Esophagus muscularis mucosa (tissue), 4 donors: Measurements from ENCODE around the gene ASGR1. TPM values are rescaled to one million over a fixed set of nuclear protein-coding genes. Genes with fewer than 3 reads are reported as not detected.
"Not testable (repeated sequence)": the region's sequence is repeated elsewhere in the genome, so short reads cannot be mapped to it uniquely, and the experiment has no call there.

Experiments
- DNase-seq: peaks from one replicate; pipeline ENCODE4 v3.0.0-alpha.2; 2017; ENCODE audit errors: extremely low spot score
- H3K27ac ChIP-seq, 4 donors: fragments of 200-600 bp; sonication (generic); replicated peaks in 1 of 4; 1 replicate in 3 of 4; 2 replicates in 1 of 4; pipeline ENCODE4 v1.5.1; 2016 to 2019; ENCODE audit warnings: mild to moderate bottlenecking in 1 of 4
- H3K27me3 ChIP-seq, 4 donors: fragments of 200-600 bp; sonication (generic); one replicate each; pipeline versions ENCODE4 v1.5.1 to v1.6.0; 2016 to 2019
- H3K36me3 ChIP-seq, 4 donors: fragments of 200-600 bp; sonication (generic); one replicate each; pipeline ENCODE4 v1.5.1; 2016 to 2019
- H3K4me1 ChIP-seq, 4 donors: fragments of 200-600 bp; sonication (generic); one replicate each; pipeline ENCODE4 v1.5.1; 2016 to 2019
- H3K4me3 ChIP-seq, 4 donors: fragments of 200-600 bp; sonication (generic); 1 replicate in 2 of 4; 2 replicates in 2 of 4; pipeline ENCODE4 v1.5.1; 2016 to 2019; ENCODE audit warnings: mild to moderate bottlenecking in 4 of 4, moderate library complexity in 1 of 4
- H3K9me3 ChIP-seq, 4 donors: fragments of 200-600 bp; sonication (generic); 1 replicate in 3 of 4; 2 replicates in 1 of 4; pipeline ENCODE4 v1.5.1; 2016 to 2019
- EP300 ChIP-seq: sonication (generic); formaldehyde crosslinking; IDR thresholded peaks from one replicate; pipeline ENCODE4 v1.6.1; 2017; ENCODE audit warnings: antibody characterized with exemption
- POLR2A ChIP-seq: fragments of 450-650 bp; IDR thresholded peaks from one replicate; pipeline ENCODE4 v1.6.1; 2017; ENCODE audit warnings: antibody characterized with exemption, moderate library complexity, mild to moderate bottlenecking, low read depth
- POLR2AphosphoS5 ChIP-seq, 2 donors: sonication (generic); formaldehyde crosslinking; IDR thresholded peaks; one replicate each; pipeline ENCODE4 v1.6.1; 2017; ENCODE audit warnings: antibody characterized with exemption in 2 of 2
- WGBS: methylation state at CpG from one replicate; pipeline ENCODE4 v1.1.5; 2018; 5-methylcytosine and 5-hydroxymethylcytosine counted together
- intact Hi-C: fragments of 100-400 bp; cut with DNase I; formaldehyde crosslinking; loops from one replicate; pipeline ENCODE4 v1.15.1; 2023
- total RNA-seq, 4 donors: library from RNA; depleted of rRNA; stranded (reverse); fragments of >200 nt; gene quantifications; one replicate each; pipeline versions ENCODE4 v1.1.0 to v1.2.1, GENCODE V29; 2016
- TF ChIP-seq, protein P1 (sequence below), 3 experiments: fragments of 200-600 bp in 2 of 3; fragments of 450-650 bp in 1 of 3; sonication (generic) in 2 of 3; IDR thresholded peaks; one replicate each; pipeline ENCODE4 v1.5.1; 2017 to 2019; ENCODE audit warnings: antibody characterized with exemption in 3 of 3, mild to moderate bottlenecking in 2 of 3, moderate library complexity in 1 of 3

Gene ASGR1
- total RNA-seq, 4 donors from 2014 or later, result 0.52 to 2.5 TPM; not detected in 2

DNA sequence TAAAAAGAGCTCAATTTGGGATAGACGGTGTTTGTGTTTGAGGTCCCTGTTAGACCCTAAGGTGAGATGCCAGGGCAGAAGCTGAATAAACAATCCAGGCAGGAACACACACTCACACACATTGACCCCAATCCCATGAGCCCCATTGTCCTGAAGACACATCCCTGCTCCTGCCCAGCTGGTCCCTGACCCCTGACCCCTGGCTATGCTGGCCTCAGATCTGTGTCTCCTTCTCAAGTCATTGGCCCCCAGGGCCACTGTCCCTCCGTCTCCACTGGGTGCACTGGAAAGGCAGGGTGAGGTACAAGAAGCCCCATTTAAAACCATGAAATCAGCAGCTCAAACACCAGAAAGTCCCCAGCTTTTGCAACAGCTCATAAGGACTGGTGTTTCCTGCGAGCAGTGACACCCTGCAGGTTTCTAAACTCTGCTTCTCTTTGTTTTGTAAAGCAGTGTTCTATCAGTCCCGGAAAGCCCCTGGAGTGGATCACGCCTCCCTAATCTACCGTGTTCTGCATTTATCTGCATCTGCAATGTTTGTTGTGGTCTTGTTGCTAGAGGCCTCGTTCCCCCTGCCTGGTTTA lies 46.6 kb downstream of the ASGR1 start:
- Histone ChIP-seq H3K4me1 (peaks cover 2 to 18% (median 8%) of the 10 kb centered on the region in 4 donors), H3K36me3 (no peaks in the 10 kb centered on the region), H3K9me3 (no peaks in the 10 kb centered on the region), H3K4me3 (no peak overlapping the region), H3K27me3 (peaks cover 0 to 77% (median 14%) of the 10 kb centered on the region in 4 donors), H3K27ac (peak overlapping the region in 1 of 4 donors; percentile 8)
- no peak for DNase-seq
- TF ChIP-seq POLR2A (no peak), POLR2AphosphoS5 (IDR thresholded peaks at IDR 0.05) (no peak), EP300 (no peak)
- TF ChIP-seq, protein P1, sequence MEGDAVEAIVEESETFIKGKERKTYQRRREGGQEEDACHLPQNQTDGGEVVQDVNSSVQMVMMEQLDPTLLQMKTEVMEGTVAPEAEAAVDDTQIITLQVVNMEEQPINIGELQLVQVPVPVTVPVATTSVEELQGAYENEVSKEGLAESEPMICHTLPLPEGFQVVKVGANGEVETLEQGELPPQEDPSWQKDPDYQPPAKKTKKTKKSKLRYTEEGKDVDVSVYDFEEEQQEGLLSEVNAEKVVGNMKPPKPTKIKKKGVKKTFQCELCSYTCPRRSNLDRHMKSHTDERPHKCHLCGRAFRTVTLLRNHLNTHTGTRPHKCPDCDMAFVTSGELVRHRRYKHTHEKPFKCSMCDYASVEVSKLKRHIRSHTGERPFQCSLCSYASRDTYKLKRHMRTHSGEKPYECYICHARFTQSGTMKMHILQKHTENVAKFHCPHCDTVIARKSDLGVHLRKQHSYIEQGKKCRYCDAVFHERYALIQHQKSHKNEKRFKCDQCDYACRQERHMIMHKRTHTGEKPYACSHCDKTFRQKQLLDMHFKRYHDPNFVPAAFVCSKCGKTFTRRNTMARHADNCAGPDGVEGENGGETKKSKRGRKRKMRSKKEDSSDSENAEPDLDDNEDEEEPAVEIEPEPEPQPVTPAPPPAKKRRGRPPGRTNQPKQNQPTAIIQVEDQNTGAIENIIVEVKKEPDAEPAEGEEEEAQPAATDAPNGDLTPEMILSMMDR (IDR thresholded peaks at IDR 0.05), result no peak
- intact Hi-C loops, result no loop called here
- 38% methylated on average over 7 of the region's 7 CpGs for WGBS

GRCh38 chr17:7131423-7131791 lies 47.8 kb downstream of the ASGR1 start:
- intact Hi-C loops, result no loop called here
- H3K36me3 ChIP-seq, result no peaks in the 10 kb centered on the region
- 84% methylated on average over 5 of the region's 5 CpGs for WGBS
- no peak for DNase-seq
- H3K4me1 ChIP-seq, result peaks cover 2 to 18% (median 8%) of the 10 kb centered on the region in 4 donors
- H3K27me3 ChIP-seq, result peaks cover 0 to 70% (median 12%) of the 10 kb centered on the region in 4 donors
- TF ChIP-seq EP300, result no peak
- peak overlapping the region in 3 of 4 donors; percentile 44 to 47 (median 46) for H3K27ac ChIP-seq
- H3K4me3 ChIP-seq, result peak overlapping the region; percentile 20 to 31 (median 23)
- no peaks in the 10 kb centered on the region for H3K9me3 ChIP-seq

DNA sequence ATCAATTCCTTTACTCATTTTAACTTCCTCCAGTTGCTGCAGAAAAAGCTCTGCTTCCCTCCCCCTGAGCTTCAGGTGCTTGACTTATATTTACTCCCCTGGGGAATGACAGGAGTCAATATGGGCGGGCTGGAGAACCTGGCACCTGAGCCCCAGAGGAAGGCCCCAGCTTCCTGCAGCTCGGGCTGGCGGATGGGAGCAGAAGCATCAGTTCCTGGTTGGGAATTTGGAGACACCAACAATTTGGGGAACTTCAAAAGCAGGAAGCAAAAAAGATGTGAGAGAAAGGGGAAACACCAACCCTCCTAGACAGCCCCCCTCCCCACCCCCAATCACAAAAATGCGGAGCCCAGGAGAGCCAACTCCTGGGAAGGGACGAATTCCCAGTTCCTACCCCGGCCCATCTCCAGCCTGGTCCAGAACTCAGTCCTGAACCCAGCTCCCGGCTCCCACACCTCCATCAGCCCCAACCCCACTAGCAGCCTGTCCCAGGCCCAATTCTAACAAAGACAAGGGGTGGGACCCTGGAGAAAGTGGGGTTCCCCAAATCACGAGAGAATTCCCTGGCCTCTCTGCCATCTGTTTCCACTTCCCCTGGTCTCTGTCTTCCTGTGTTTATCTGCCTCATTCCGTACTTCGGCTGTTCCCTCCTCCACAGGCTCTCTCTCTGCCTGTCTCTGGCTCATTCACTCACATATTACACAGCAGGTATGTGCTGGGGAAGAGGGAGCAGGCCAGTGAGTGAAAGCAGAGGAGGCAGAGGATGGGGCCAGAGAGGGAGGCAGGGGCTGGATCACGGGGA lies 48.3 kb downstream of the ASGR1 start:
- peak overlapping the region in 3 of 4 donors; percentile 44 to 47 (median 46) for H3K27ac ChIP-seq
- peaks cover 0 to 69% (median 12%) of the 10 kb centered on the region in 4 donors for H3K27me3 ChIP-seq
- H3K9me3 ChIP-seq, result no peaks in the 10 kb centered on the region
- intact Hi-C loops, result no loop called here
- TF ChIP-seq EP300, result no peak
- peak in 1 of 2 donors; percentile 21 for TF ChIP-seq POLR2AphosphoS5 (IDR thresholded peaks at IDR 0.05)
- peaks cover 2 to 15% (median 5%) of the 10 kb centered on the region in 4 donors for H3K4me1 ChIP-seq
- no peaks in the 10 kb centered on the region for H3K36me3 ChIP-seq
- H3K4me3 ChIP-seq, result peak overlapping the region; percentile 20 to 31 (median 23)
- DNase-seq, result no peak
- 31% methylated on average over 10 of the region's 11 CpGs for WGBS

DNA sequence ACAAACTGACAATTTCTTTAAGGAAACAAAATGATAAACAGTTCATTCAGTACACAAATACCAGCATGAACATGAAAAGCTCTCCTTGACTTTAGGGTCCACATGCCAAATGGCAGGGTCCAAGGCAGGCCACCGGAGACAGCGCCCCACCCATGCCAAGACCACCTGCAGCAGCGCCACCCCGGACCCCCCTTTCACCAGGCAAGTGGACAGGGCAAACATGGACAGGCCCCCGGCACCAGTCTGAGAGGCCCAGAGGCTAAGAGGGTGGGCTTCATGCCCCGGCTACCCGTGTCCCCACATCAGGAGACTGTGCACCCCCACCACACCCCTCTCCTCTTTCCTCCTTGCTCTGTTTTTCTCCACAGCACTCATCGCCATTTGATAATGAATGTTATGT lies 49.9 kb downstream of the ASGR1 start:
- Histone ChIP-seq H3K36me3 (no peaks in the 10 kb centered on the region), H3K27ac (no peak overlapping the region), H3K27me3 (peaks cover 0 to 59% (median 11%) of the 10 kb centered on the region in 4 donors), H3K9me3 (no peaks in the 10 kb centered on the region), H3K4me1 (peaks cover 0 to 11% (median 3%) of the 10 kb centered on the region in 4 donors), H3K4me3 (no peak overlapping the region)
- no peak for TF ChIP-seq POLR2AphosphoS5 (IDR thresholded peaks at IDR 0.05)
- no peak for TF ChIP-seq EP300
- TF ChIP-seq POLR2A, result no peak
- DNase-seq, result no peak
- intact Hi-C loops, result no loop called here
- 94% methylated on average over 8 of the region's 8 CpGs for WGBS

DNA sequence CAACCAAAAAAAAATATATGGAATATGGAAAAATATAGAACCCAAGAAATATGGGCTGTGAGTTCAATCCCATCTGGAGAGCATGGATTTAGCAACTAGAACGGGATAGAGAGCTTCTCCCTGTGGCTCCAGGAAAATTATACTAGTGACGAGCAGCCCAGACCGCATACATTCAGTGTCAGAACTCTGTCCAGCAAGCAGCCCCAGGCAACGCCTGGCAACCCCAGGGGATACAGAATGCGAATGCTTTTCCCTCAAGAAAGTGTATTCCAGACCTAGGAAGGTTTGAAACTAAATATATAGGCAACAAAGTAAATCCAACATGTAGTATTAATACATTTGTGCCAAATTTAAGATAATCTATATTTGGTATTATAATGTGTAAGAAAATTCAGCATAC lies 51.0 kb downstream of the ASGR1 start:
- no peak for DNase-seq
- no peak for TF ChIP-seq POLR2A
- H3K4me3 ChIP-seq, result no peak overlapping the region
- peaks cover 0 to 7% (median 3%) of the 10 kb centered on the region in 4 donors for H3K4me1 ChIP-seq
- intact Hi-C loops, result no loop called here
- H3K27me3 ChIP-seq, result peaks cover 0 to 49% (median 6%) of the 10 kb centered on the region in 4 donors
- H3K9me3 ChIP-seq, result no peaks in the 10 kb centered on the region
- 65% methylated on average over 5 of the region's 5 CpGs for WGBS
- H3K36me3 ChIP-seq, result no peaks in the 10 kb centered on the region
- no peak overlapping the region for H3K27ac ChIP-seq

- H3K27me3 ChIP-seq, result peaks cover 0 to 42% (median 3%) of the 10 kb centered on the region in 4 donors
- H3K4me1 ChIP-seq, H3K9me3 ChIP-seq, intact Hi-C loops, DNase-seq, H3K4me3 ChIP-seq, H3K36me3 ChIP-seq, H3K27ac ChIP-seq: not testable (repeated sequence)
- WGBS, result 85% methylated on average over 5 of the region's 5 CpGs
These were observed 51.7 kb downstream of the ASGR1 start for GRCh38 chr17:7127501-7127900.

GRCh38 chr17:7126386-7126785 lies 52.8 kb downstream of the ASGR1 start:
- peaks cover 0 to 32% (median 2%) of the 10 kb centered on the region in 4 donors for H3K27me3 ChIP-seq
- intact Hi-C loops, DNase-seq, H3K27ac ChIP-seq, H3K36me3 ChIP-seq, H3K4me3 ChIP-seq, H3K4me1 ChIP-seq, H3K9me3 ChIP-seq: not testable (repeated sequence)
- 93% methylated on average over 12 of the region's 12 CpGs for WGBS
